H9 (cell line): ENCODE results near the gene ZCCHC7. TPM values are rescaled to one million over a fixed set of nuclear protein-coding genes. Genes with fewer than 3 reads are reported as not detected.

Source experiments
- DNase-seq: peaks from one replicate; pipeline ENCODE4 v3.0.0-alpha.2; 2017
- H2AFZ ChIP-seq: one replicate; pipeline ENCODE4 v1.6.1; 2013; ENCODE audit warnings: mild to moderate bottlenecking, low read length, control low read depth, moderate library complexity
- H2AK5ac ChIP-seq: 2 replicates; pipeline ENCODE4 v1.6.1; 2013; ENCODE audit warnings: low read length, control low read depth, mixed read lengths; ENCODE audit not compliant: insufficient read length
- H2BK120ac ChIP-seq: one replicate; pipeline ENCODE4 v1.6.1; 2013; ENCODE audit warnings: low read depth, mild to moderate bottlenecking, low read length, control low read depth, inconsistent platforms; ENCODE audit not compliant: poor library complexity, severe bottlenecking
- H2BK12ac ChIP-seq: 2 replicates; pipeline ENCODE4 v1.6.1; 2013; ENCODE audit warnings: low read length, control low read depth, mixed read lengths, low read depth; ENCODE audit not compliant: insufficient read length
- H2BK15ac ChIP-seq: 2 replicates; pipeline ENCODE4 v1.6.1; 2013; ENCODE audit warnings: low read depth, low read length, control low read depth
- H2BK20ac ChIP-seq: one replicate; pipeline ENCODE4 v1.6.1; 2013; ENCODE audit warnings: low read depth, mild to moderate bottlenecking, low read length, control low read depth, inconsistent platforms; ENCODE audit not compliant: poor library complexity, severe bottlenecking
- H2BK5ac ChIP-seq: 2 replicates; pipeline ENCODE4 v1.6.1; 2013; ENCODE audit warnings: low read length, control low read depth, mixed read lengths; ENCODE audit not compliant: insufficient read length
- H3K14ac ChIP-seq: 2 replicates; pipeline ENCODE4 v1.6.1; 2013; ENCODE audit warnings: low read length, control low read depth; ENCODE audit not compliant: insufficient read depth
- H3K18ac ChIP-seq: 2 replicates; pipeline ENCODE4 v1.6.1; 2013; ENCODE audit warnings: low read depth, mild to moderate bottlenecking, mixed read lengths, low read length, control low read depth; ENCODE audit not compliant: insufficient read length
- H3K23ac ChIP-seq: 2 replicates; pipeline ENCODE4 v1.6.1; 2013; ENCODE audit warnings: low read length, control low read depth, mixed read lengths, low read depth; ENCODE audit not compliant: insufficient read length
- H3K23me2 ChIP-seq: 2 replicates; pipeline ENCODE4 v1.6.1; 2013; ENCODE audit warnings: low read depth, mild to moderate bottlenecking, mixed read lengths, low read length, control low read depth; ENCODE audit not compliant: insufficient read length, poor library complexity, severe bottlenecking
- H3K27ac ChIP-seq: 2 replicates; pipeline ENCODE4 v1.5.1; 2013; ENCODE audit warnings: low read length, control low read depth, mixed read lengths, low read depth; ENCODE audit not compliant: insufficient read length
- H3K27me3 ChIP-seq: 2 replicates; pipeline ENCODE4 v1.6.1; 2013; ENCODE audit warnings: low read length, control low read depth, inconsistent platforms; ENCODE audit not compliant: insufficient read depth
- H3K4ac ChIP-seq: 2 replicates; pipeline ENCODE4 v1.6.1; 2013; ENCODE audit warnings: low read depth, mild to moderate bottlenecking, control low read depth, inconsistent platforms, low read length, moderate library complexity
- H3K4me1 ChIP-seq: 2 replicates; pipeline ENCODE4 v1.6.1; 2013; ENCODE audit warnings: low read length, control low read depth, inconsistent platforms; ENCODE audit not compliant: insufficient read depth
- H3K4me2 ChIP-seq: 2 replicates; pipeline ENCODE4 v1.6.1; 2013; ENCODE audit warnings: low read length, control low read depth, mixed read lengths; ENCODE audit not compliant: insufficient read length, insufficient read depth
- H3K56ac ChIP-seq: 2 replicates; pipeline ENCODE4 v1.6.1; 2013; ENCODE audit warnings: low read depth, mild to moderate bottlenecking, mixed read lengths, low read length, control low read depth; ENCODE audit not compliant: insufficient read length
- H3K79me1 ChIP-seq: 2 replicates; pipeline ENCODE4 v1.6.1; 2013; ENCODE audit warnings: low read depth, mild to moderate bottlenecking, moderate library complexity, low read length, control low read depth, inconsistent platforms; ENCODE audit not compliant: insufficient read depth, poor library complexity, severe bottlenecking
- H3K79me2 ChIP-seq: 2 replicates; pipeline ENCODE4 v1.6.1; 2013; ENCODE audit warnings: low read length, control low read depth, inconsistent platforms; ENCODE audit not compliant: insufficient read depth
- H3K9ac ChIP-seq: 2 replicates; pipeline ENCODE4 v1.6.1; 2013; ENCODE audit warnings: low read length, control low read depth, mixed read lengths; ENCODE audit not compliant: insufficient read length; ENCODE audit errors: extremely low read depth
- H3K9me3 ChIP-seq: one replicate; pipeline ENCODE4 v1.6.1; 2013; ENCODE audit warnings: low read depth, low read length, inconsistent platforms; ENCODE audit not compliant: control insufficient read depth
- H3T11ph ChIP-seq: one replicate; pipeline ENCODE4 v1.6.1; 2013; ENCODE audit warnings: mild to moderate bottlenecking, low read length, control low read depth, inconsistent platforms
- H4K20me1 ChIP-seq: one replicate; pipeline ENCODE4 v1.6.1; 2013; ENCODE audit not compliant: control insufficient read depth, insufficient read length, insufficient read depth
- H4K5ac ChIP-seq: 2 replicates; pipeline ENCODE4 v1.6.1; 2013; ENCODE audit warnings: low read depth, mild to moderate bottlenecking, mixed read lengths, low read length, control low read depth; ENCODE audit not compliant: insufficient read length
- H4K8ac ChIP-seq: replicated peaks from 2 replicates; pipeline ENCODE4 v1.6.1; 2013; ENCODE audit warnings: low read length, control low read depth, mixed read lengths, low read depth; ENCODE audit not compliant: insufficient read length
- H4K91ac ChIP-seq: 2 replicates; pipeline ENCODE4 v1.6.1; 2013; ENCODE audit warnings: low read depth, mild to moderate bottlenecking, moderate library complexity, mixed read lengths, low read length, control low read depth; ENCODE audit not compliant: insufficient read length
- H3K27ac Mint-ChIP-seq, 3 experiments: 2 replicates in 2 of 3; 3 replicates in 1 of 3; pipeline ENCODE4 v1.8.0; 2020 to 2021; ENCODE audit warnings: mixed read lengths in 3 of 3, mild to moderate bottlenecking in 1 of 3, moderate library complexity in 1 of 3
- H3K27me3 Mint-ChIP-seq: 2 replicates; pipeline ENCODE4 v1.8.0; 2021; ENCODE audit warnings: low read depth, mild to moderate bottlenecking, moderate library complexity, mixed read lengths
- H3K36me3 Mint-ChIP-seq, 3 experiments: 2 replicates in 2 of 3; 3 replicates in 1 of 3; pipeline ENCODE4 v1.8.0; 2020 to 2021; ENCODE audit warnings: low read depth in 3 of 3, mixed read lengths in 3 of 3; ENCODE audit not compliant: insufficient read depth in 1 of 3
- H3K4me1 Mint-ChIP-seq, 2 experiments: 2 replicates each; pipeline ENCODE4 v1.8.0; 2020; ENCODE audit warnings: mixed read lengths in 2 of 2
- H3K4me3 Mint-ChIP-seq, 2 experiments: 2 replicates in 1 of 2; 3 replicates in 1 of 2; pipeline ENCODE4 v1.8.0; 2020 to 2021; ENCODE audit warnings: mild to moderate bottlenecking in 2 of 2, mixed read lengths in 2 of 2, moderate library complexity in 1 of 2
- H3K9me3 Mint-ChIP-seq, 2 experiments: 2 replicates in 1 of 2; 3 replicates in 1 of 2; pipeline ENCODE4 v1.8.0; 2020; ENCODE audit warnings: mild to moderate bottlenecking in 2 of 2, mixed read lengths in 2 of 2, moderate library complexity in 1 of 2
- CTCF ChIP-seq: fragments of 200-600 bp; sonication (generic); conservative IDR thresholded peaks from 3 replicates; pipeline ENCODE4 v1.8.0; 2021; ENCODE audit warnings: antibody characterized with exemption, mild to moderate bottlenecking
- WGBS: extraction: QIAGEN DNeasy Blood & Tissue Kit; methylation state at CpG from one replicate; pipeline ENCODE4 v1.1.7; 2013; ENCODE audit warnings: missing lambda C conversion rate, low lambda C conversion rate, mixed read lengths; ENCODE audit not compliant: insufficient read length; ENCODE audit errors: extremely low coverage; 5-methylcytosine and 5-hydroxymethylcytosine counted together
- total RNA-seq: library from RNA; stranded (reverse); gene quantifications from 2 replicates; pipeline ENCODE4 v1.2.1, GENCODE V29; 2021

ZCCHC7 gene
- total RNA-seq, 1 experiment from 2014 or later: 20.3 TPM

- no peak overlapping the region for H2BK120ac ChIP-seq
- no peak overlapping the region for H2BK12ac ChIP-seq
- no peak overlapping the region for H3K4me2 ChIP-seq
- H3K27ac ChIP-seq: no peak overlapping the region
- no peak overlapping the region for H3K14ac ChIP-seq
- H3K9me3 Mint-ChIP-seq: no peaks in the 10 kb centered on the region
- no peak overlapping the region for H2AFZ ChIP-seq
- no peak overlapping the region for H2BK20ac ChIP-seq
- H3K9ac ChIP-seq: no peak overlapping the region
- no peaks in the 10 kb centered on the region; the same call in 1 of the 2 replicates for H3K4me1 ChIP-seq
- no peak for DNase-seq
- no peak overlapping the region for H4K5ac ChIP-seq
- no peaks in the 10 kb centered on the region for H3K79me2 ChIP-seq
- H3K23me2 ChIP-seq: no peaks in the 10 kb centered on the region
- no peaks in the 10 kb centered on the region for H3K79me1 ChIP-seq
- H3K27ac Mint-ChIP-seq: no peak overlapping the region
- H3K4me1 Mint-ChIP-seq: peaks cover 2 to 12% of the 10 kb centered on the region in 2 experiments
- H3K23ac ChIP-seq: no peak overlapping the region
- WGBS: no CpG with 5 or more reads among the region's 10 CpGs
- H3K56ac ChIP-seq: no peak overlapping the region
- H4K8ac ChIP-seq: no peak overlapping the region
- H3K18ac ChIP-seq: no peak overlapping the region
- H3K4me3 Mint-ChIP-seq: no peak overlapping the region
- no peak overlapping the region for H3T11ph ChIP-seq
- no peaks in the 10 kb centered on the region for H3K27me3 ChIP-seq
- H2BK5ac ChIP-seq: no peak overlapping the region
- no peaks in the 10 kb centered on the region for H4K20me1 ChIP-seq
- no peak overlapping the region for H2AK5ac ChIP-seq
- no peak overlapping the region for H3K4ac ChIP-seq
- H3K27me3 Mint-ChIP-seq: no peaks in the 10 kb centered on the region
- no peak overlapping the region for H2BK15ac ChIP-seq
- no peak overlapping the region for H4K91ac ChIP-seq
- TF ChIP-seq CTCF: no peak
- no peaks in the 10 kb centered on the region for H3K36me3 Mint-ChIP-seq
- no peaks in the 10 kb centered on the region for H3K9me3 ChIP-seq
Observed at GRCh38 chr9:37405764-37406380, 285.5 kb downstream of the ZCCHC7 start.
